GM18519 (cell line): ENCODE results near the gene ABL1.

Experiments used
- ATAC-seq: cut with Tn5 transposase; IDR thresholded peaks from one replicate; pipeline ENCODE4 v1.9.1; 2021; ENCODE audit warnings: mild to moderate bottlenecking, moderate library complexity; ENCODE audit not compliant: unreplicated experiment, low FRiP score

ABL1 gene

DNA sequence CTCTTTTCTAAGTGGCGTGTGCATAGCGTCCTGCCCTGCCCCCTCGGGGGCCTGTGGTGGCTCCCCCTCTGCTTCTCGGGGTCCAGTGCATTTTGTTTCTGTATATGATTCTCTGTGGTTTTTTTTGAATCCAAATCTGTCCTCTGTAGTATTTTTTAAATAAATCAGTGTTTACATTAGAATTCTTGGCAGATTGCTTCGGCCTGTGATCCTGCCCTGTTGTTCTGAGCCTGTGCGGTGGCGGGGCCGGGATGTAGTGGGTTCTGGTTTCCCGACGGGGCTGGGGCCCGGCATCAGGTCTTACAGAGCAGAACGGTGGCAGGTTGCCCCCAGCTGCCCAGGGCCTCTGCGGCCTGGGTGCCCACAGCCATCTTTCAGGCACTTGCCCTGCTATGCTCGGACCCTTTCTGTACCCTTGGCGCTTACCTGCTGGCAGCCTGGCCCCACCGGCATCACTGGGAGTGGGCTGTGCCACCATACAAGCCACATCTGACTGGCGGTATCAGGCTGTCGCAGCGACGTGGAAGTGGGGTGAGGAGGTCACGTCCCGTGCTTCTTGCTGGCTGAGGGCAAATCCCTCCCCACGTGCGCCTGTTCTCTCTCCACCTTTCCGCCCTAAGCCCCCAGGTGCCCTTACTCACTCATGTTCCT is 52.6 kb downstream of the ABL1 start:
- no peak for ATAC-seq

GRCh38 chr9:130888146-130888885 is 53.3 kb downstream of the ABL1 start:
- ATAC-seq, result no peak

DNA sequence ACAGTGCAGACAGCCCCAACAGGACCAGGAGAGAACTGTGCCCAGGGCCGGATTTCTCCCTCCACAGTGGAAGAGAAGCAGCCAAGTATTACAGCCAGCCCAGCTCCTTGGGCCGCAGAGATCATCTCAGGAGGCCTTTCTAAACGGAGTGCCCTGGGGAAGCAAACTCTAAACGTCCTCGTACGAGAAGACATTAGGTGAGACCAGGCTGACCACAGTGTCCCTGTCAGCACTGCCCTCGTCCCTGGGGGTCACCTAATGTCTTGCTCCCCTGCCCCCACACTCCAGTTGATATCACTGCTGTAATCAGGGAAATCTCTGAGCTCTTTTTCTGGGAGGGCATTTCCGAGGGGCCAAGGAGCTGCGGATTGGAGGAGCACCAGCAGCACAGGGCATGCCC is 55.1 kb downstream of the ABL1 start:
- no peak for ATAC-seq

DNA sequence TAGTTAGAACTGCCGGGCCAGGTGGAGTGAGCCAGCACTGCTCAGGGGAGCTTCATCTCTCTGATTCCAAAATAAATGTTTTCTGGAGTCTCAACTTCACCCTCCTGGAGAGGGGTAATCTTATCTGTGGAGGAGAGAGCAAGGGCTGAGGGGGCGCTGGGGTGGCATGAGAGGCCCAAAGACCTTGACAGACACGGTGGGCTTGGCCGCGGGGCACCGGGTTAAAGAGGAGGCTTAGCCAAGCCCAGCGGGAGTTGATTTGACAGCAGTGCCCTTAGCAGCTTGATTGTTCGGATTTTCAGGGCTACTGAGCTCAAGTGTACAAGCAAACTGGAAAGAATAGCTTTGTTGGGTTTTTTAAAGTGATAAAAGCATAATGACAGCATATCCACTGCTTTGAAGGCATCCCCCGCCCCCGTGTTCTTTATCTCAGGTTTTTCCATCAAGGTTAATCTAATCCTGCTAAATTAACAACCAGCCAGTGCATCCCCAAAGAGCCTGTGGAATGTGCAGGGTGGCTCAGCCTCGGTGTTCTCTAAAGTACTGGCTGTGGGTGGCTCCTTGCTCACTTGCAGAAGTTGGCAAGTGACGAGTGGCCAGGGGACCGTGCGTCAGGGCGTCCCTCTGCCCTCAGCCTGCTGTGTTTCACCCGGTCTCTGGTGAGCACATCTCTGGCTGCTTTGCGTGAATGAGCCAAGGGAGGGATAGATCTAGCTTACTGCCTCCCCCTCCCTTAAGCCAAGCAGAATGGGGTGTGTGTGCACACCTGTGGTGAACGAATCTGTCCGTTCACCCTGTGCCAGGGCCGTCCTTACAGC is 56.0 kb downstream of the ABL1 start:
- no peak for ATAC-seq

DNA sequence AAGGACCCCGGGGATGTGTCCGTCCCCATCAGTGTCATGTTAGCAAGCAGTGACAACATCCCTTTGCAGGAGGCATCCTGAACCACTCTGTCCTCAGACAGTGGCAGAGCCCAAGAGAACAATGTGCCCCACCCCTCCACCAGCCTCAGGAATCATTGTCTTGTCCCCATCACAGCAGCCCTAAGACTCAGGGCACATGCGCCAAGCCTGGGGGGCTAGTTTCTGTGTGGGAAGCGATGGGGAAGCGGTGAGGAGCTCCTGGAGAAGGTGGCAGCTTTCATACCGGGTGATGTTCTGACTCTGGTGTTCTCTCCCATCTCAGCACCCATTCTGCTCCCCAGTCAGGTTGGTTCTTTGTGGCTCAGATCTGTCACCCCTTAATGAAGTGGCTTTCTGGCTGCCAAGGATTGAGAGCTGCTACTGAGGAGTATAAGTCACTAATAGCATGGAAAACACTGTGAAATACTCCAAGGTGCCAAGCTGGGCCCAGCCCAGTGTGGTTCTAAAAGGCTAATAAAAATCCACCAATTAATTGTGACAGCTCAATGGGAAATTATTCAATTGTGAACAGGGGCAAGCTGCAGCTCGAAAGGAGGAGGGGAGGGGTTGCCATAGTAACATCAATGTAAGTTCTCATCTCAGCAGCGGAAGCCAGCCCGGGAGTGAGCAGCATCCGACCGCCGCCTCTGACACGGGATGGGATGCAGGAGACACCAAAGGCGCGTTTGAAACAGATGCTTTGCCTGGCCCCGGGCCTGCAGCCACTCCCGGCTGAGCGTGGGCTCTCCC is 56.8 kb downstream of the ABL1 start:
- no peak for ATAC-seq

- ATAC-seq, result no peak
These were observed 57.6 kb downstream of the ABL1 start for GRCh38 chr9:130892477-130893304.

GRCh38 chr9:130893341-130894101 is 58.5 kb downstream of the ABL1 start:
- no peak for ATAC-seq

- ATAC-seq, result no peak
These were observed 59.5 kb downstream of the ABL1 start for GRCh38 chr9:130894546-130894945.

- ATAC-seq, result no peak
These were observed 60.0 kb downstream of the ABL1 start for GRCh38 chr9:130895038-130895437.

DNA sequence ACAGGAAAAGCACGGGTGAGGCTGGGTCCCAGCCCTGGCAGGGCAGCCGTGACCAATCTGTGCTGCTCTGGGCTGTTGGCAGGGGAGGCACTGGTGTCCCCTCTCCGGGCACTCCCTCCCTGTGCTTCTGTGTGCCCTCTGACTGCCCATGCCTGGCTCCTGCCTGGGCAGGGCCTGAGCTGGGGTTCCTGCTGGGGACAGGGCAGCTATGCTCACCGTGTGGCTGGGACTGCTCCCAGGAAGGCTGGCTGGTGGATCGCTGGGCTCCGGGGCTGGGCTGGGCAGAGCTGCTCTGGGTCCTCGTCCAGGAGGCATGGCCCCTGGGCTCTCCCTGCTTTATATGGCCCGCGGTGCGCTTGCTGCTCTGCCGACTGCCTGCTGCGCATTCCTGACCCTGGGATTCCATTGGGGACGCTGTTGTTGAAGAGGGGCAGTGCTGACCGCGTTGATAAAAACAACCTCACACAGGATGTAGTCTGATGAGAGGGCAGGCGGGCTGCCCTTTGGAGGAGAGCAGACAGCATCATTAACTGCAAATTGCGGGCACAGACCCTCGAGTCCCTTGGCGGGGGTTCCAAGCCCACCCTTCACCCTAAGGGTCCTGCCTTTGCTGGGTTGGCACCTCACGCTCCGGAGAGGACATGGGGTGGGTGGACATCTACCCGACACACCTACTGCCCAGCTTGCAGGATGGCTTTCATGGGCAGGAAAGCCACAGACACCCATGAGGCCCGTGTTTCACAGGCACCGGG is 60.6 kb downstream of the ABL1 start:
- ATAC-seq, result no peak

GRCh38 chr9:130896233-130897014 is 61.4 kb downstream of the ABL1 start, which contains the start of gene QRFP:
Gene QRFP (minus strand): TSS chr9:130896812. CDS start chr9:130893838, 2,974 bp downstream.
- no peak for ATAC-seq

GRCh38 chr9:130897105-130897751 is 62.2 kb downstream of the ABL1 start:
- no peak for ATAC-seq

DNA sequence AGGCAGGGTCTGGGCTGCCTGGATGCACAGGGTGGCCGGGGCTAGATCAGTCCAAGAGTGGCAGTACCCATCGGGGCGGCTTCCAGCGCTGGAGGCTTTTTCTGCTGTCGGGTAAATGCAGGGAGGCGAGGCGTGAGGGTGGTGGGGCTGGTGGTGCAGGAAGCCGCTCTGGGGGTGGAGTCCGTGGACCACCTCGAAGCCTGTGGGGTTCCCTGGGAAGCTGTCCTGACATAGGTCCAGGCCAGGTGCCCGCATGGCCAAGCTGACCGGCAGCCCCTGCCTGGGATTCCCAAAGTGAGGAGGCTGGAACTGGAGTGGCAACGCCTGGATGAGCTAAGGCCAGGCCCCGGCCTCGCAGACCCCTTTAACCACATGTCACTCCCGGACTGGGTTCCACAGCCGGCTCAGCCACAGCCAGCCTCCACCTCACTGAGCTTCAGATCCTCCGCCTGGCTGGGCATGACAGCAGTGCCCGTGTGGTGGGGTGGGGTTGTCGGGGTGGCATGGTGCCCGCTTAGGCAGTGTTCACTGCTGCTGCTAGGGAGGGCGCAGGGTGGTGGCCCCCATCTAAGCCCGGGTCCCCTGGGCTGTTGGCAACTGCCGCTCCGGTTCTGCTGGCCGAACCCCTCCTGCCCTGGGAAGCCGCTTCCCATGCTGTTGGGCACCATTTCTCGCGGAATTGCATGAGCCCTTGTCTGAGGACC is 62.9 kb downstream of the ABL1 start:
- no peak for ATAC-seq

- no peak for ATAC-seq
These were observed 63.4 kb downstream of the ABL1 start for GRCh38 chr9:130898552-130898852.

GRCh38 chr9:130899051-130899748 is 64.1 kb downstream of the ABL1 start:
- no peak for ATAC-seq
